Ovary (tissue), 3 donors: ENCODE data around the gene CNIH2.

Source experiments
- CTCF ChIP-seq, 3 donors: fragments of 450-650 bp in 2 of 3; fragments of 200-600 bp in 1 of 3; IDR thresholded peaks; one replicate each; pipeline versions ENCODE4 v1.5.1 to v1.8.0; 2016 to 2022; ENCODE audit warnings: antibody characterized with exemption in 3 of 3, mild to moderate bottlenecking in 1 of 3
- POLR2A ChIP-seq: fragments of 450-650 bp; IDR thresholded peaks from one replicate; pipeline ENCODE4 v1.6.1; 2017; ENCODE audit warnings: antibody characterized with exemption, mild to moderate bottlenecking, moderate library complexity
- donor health status: DM: no; HTN: no; CAD: no.

- TF ChIP-seq CTCF (IDR thresholded peaks at IDR 0.05) (no peak), POLR2A (no peak)
Observed at GRCh38 chr11:66330931-66331330, 53.0 kb downstream of the CNIH2 start.
